ENCODE results near the gene PCLO. TPM values are rescaled to one million over a fixed set of nuclear protein-coding genes. Genes with fewer than 3 reads are reported as not detected.

PCLO gene
- total RNA-seq, 1 experiment from 2014 or later = 3.0 TPM

DNA sequence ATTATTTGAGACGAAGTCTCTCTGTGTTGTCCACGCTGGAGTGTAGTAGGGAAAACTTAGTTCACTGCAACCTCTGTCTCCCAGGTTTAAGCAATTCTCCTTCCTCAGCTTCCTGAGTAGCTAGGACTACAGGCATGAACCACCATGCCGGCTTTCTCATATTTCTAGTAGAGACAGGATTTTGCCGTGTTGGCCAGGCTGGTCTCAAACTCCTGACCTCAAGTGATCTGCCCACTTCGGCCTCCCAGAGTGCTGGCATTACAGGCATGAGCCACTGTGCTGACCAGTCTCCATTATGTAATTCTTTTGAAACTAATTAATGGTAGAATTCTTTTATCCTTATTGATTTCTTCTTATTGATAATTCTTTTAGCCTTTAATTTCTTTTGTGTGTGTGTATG lies 32.5 kb downstream of the PCLO start:
- Mint-ChIP-seq H3K27me3 (ENCODE audit: low read depth) (no peaks in the 10 kb centered on the region), H3K4me3 (no peak overlapping the region), H3K9me3 (peaks cover 7% of the 10 kb centered on the region), H3K4me1 (no peaks in the 10 kb centered on the region; the same call in 1 of the 2 replicates), H3K36me3 (peaks cover 9% of the 10 kb centered on the region; the same call in 1 of the 2 replicates), H3K27ac (no peak overlapping the region; the same call in 1 of the 2 replicates)
- ATAC-seq (no peak), DNase-seq (ENCODE audit: low spot score) (no peak)
- POLR2A ChIA-PET = no interaction called here
- CTCF ChIA-PET = no interaction called here
- no peak for TF ChIP-seq SOX15 (CRISPR knock-in tag; IDR thresholded peaks at IDR 0.05)
- TF ChIP-seq, protein P1, sequence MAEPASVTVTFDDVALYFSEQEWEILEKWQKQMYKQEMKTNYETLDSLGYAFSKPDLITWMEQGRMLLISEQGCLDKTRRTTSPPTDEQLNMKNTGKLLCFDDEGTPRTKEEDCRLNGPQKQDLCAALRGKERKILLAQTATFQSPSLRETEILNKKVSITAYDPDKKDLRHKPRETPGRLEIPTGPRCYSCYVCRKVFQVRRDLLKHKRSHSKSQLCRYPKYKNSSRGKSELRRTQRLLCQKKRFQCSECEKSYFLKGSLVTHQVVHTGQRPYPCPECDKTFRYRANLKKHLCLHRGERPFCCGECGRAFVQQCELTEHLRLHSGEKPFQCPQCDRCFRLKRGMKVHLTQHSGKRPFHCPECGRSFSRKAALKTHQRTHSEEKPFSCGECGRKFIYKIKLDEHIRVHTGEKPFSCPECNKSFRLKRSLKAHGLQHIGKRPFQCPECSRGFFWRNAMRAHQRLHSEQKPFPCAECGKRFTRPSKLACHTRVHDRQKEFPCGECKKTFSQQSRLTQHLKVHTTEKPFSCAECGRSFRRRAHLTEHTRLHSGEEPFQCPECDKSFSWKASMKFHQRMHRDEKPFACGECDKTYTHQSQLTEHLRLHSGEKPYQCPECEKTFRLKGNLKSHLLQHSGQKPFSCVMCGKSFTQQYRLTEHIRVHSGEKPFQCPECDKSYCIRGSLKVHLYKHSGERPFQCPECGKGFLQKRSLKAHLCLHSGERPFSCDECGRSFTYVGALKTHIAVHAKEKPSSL (CRISPR knock-in tag; conservative IDR thresholded peaks at IDR 0.05) = no peak
- TF ChIP-seq GRHL2 (CRISPR knock-in tag; IDR thresholded peaks at IDR 0.05; ENCODE audit: insufficient replicate concordance, severe bottlenecking) = no peak
- TF ChIP-seq, protein P2, sequence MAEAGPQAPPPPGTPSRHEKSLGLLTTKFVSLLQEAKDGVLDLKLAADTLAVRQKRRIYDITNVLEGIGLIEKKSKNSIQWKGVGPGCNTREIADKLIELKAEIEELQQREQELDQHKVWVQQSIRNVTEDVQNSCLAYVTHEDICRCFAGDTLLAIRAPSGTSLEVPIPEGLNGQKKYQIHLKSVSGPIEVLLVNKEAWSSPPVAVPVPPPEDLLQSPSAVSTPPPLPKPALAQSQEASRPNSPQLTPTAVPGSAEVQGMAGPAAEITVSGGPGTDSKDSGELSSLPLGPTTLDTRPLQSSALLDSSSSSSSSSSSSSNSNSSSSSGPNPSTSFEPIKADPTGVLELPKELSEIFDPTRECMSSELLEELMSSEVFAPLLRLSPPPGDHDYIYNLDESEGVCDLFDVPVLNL (CRISPR knock-in tag; IDR thresholded peaks at IDR 0.05; ENCODE audit: borderline replicate concordance, low read depth) = no peak
- no peak for TF ChIP-seq PRRX2 (CRISPR knock-in tag; IDR thresholded peaks at IDR 0.05)
- TF ChIP-seq HMGA2 (CRISPR knock-in tag; IDR thresholded peaks at IDR 0.05) = no peak
- TF ChIP-seq, protein P3, sequence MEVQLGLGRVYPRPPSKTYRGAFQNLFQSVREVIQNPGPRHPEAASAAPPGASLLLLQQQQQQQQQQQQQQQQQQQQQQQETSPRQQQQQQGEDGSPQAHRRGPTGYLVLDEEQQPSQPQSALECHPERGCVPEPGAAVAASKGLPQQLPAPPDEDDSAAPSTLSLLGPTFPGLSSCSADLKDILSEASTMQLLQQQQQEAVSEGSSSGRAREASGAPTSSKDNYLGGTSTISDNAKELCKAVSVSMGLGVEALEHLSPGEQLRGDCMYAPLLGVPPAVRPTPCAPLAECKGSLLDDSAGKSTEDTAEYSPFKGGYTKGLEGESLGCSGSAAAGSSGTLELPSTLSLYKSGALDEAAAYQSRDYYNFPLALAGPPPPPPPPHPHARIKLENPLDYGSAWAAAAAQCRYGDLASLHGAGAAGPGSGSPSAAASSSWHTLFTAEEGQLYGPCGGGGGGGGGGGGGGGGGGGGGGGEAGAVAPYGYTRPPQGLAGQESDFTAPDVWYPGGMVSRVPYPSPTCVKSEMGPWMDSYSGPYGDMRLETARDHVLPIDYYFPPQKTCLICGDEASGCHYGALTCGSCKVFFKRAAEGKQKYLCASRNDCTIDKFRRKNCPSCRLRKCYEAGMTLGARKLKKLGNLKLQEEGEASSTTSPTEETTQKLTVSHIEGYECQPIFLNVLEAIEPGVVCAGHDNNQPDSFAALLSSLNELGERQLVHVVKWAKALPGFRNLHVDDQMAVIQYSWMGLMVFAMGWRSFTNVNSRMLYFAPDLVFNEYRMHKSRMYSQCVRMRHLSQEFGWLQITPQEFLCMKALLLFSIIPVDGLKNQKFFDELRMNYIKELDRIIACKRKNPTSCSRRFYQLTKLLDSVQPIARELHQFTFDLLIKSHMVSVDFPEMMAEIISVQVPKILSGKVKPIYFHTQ (CRISPR knock-in tag; IDR thresholded peaks at IDR 0.05) = no peak

DNA sequence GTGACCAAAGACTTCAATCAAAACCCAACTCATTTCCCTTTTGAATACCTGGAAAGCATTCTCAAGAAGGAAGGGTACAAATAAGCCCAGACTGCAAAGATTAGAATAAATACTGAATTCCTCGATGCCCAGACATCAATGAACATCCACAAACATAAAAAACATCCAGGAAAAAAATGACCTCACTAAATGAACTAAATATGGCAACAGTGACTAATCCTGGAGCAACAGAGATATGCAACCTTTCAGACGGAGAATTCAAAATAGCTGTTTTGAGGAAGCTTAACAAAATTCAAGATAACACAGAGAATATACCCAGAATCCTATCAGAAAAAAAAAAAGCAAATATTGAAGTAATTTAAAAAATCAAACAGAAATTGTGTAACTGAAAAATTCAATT lies 43.2 kb downstream of the PCLO start:
- TF ChIP-seq E2F1 (CRISPR knock-in tag; IDR thresholded peaks at IDR 0.05) (no peak), JUN (CRISPR knock-in tag; IDR thresholded peaks at IDR 0.05) (no peak)
- no peaks in the 10 kb centered on the region for H3K27me3 Mint-ChIP-seq (ENCODE audit: low read depth)
- peaks cover 32% of the 10 kb centered on the region for H3K36me3 Mint-ChIP-seq
- no peak overlapping the region for H3K4me3 Mint-ChIP-seq
- no peak for DNase-seq (ENCODE audit: low spot score)
- ATAC-seq = no peak
- ChIA-PET POLR2A (no interaction called here), CTCF (no interaction called here)
- H3K4me1 Mint-ChIP-seq = peaks cover 22% of the 10 kb centered on the region
- no peak overlapping the region for H3K27ac Mint-ChIP-seq
- H3K9me3 Mint-ChIP-seq = peaks cover 32% of the 10 kb centered on the region

DNA sequence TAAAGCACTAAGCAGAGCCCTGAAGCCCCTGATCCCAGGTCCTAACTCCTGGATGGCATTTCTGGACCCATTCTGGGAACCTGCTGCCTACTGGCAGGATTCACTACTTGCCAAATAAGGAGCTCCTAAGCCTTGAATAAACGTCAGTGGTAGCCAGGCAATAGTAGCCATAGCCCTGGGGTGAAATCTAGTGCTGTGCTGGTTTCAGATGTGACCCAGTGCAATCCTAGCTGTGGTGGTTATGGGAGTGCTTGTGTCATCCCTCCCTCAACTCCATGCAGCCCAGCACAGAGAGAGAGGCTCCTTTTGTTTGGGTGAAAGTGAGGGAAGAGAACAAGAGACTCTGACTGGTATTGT lies 43.7 kb downstream of the PCLO start:
- Mint-ChIP-seq H3K9me3 (peaks cover 28% of the 10 kb centered on the region), H3K27ac (peak overlapping the region; percentile 28; the same call in 1 of the 2 replicates), H3K4me3 (no peak overlapping the region), H3K36me3 (peaks cover 28% of the 10 kb centered on the region), H3K27me3 (ENCODE audit: low read depth) (no peaks in the 10 kb centered on the region), H3K4me1 (peaks cover 22% of the 10 kb centered on the region)
- ATAC-seq (peak; percentile 82), DNase-seq (ENCODE audit: low spot score) (no peak)
- POLR2A ChIA-PET = no interaction called here
- CTCF ChIA-PET = no interaction called here
- TF ChIP-seq ZNF671 (CRISPR knock-in tag; IDR thresholded peaks at IDR 0.05) = no peak
- no peak for TF ChIP-seq ZNF232 (CRISPR knock-in tag; IDR thresholded peaks at IDR 0.05)
- no peak for TF ChIP-seq STAT6 (CRISPR knock-in tag; conservative IDR thresholded peaks at IDR 0.05; ENCODE audit: low read depth)
- TF ChIP-seq GRHL2 (CRISPR knock-in tag; IDR thresholded peaks at IDR 0.05; ENCODE audit: insufficient replicate concordance, severe bottlenecking) = no peak
- TF ChIP-seq IRF1 (CRISPR knock-in tag; IDR thresholded peaks at IDR 0.05) = no peak
- TF ChIP-seq NR3C1 (CRISPR knock-in tag; conservative IDR thresholded peaks at IDR 0.05; ENCODE audit: low read depth) = no peak
- TF ChIP-seq MAX (CRISPR knock-in tag; IDR thresholded peaks at IDR 0.05) = no peak
- TF ChIP-seq, protein P4, sequence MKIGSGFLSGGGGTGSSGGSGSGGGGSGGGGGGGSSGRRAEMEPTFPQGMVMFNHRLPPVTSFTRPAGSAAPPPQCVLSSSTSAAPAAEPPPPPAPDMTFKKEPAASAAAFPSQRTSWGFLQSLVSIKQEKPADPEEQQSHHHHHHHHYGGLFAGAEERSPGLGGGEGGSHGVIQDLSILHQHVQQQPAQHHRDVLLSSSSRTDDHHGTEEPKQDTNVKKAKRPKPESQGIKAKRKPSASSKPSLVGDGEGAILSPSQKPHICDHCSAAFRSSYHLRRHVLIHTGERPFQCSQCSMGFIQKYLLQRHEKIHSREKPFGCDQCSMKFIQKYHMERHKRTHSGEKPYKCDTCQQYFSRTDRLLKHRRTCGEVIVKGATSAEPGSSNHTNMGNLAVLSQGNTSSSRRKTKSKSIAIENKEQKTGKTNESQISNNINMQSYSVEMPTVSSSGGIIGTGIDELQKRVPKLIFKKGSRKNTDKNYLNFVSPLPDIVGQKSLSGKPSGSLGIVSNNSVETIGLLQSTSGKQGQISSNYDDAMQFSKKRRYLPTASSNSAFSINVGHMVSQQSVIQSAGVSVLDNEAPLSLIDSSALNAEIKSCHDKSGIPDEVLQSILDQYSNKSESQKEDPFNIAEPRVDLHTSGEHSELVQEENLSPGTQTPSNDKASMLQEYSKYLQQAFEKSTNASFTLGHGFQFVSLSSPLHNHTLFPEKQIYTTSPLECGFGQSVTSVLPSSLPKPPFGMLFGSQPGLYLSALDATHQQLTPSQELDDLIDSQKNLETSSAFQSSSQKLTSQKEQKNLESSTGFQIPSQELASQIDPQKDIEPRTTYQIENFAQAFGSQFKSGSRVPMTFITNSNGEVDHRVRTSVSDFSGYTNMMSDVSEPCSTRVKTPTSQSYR (CRISPR knock-in tag; IDR thresholded peaks at IDR 0.05) = no peak
- TF ChIP-seq, protein P5, sequence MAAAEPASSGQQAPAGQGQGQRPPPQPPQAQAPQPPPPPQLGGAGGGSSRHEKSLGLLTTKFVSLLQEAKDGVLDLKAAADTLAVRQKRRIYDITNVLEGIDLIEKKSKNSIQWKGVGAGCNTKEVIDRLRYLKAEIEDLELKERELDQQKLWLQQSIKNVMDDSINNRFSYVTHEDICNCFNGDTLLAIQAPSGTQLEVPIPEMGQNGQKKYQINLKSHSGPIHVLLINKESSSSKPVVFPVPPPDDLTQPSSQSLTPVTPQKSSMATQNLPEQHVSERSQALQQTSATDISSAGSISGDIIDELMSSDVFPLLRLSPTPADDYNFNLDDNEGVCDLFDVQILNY (CRISPR knock-in tag; IDR thresholded peaks at IDR 0.05) = no peak

Measured in WTC11 (cell line).